GM10248 (cell line): ENCODE data around the gene SIGLEC7.

ENCODE experiments used
- CTCF ChIA-PET: fragments of 300-600 bp; sonication (Branson Sonifier 250); formaldehyde crosslinking; extraction: SDS; loops from one replicate; lab custom pipeline; 2021; ENCODE audit warnings: antibody characterized with exemption; lab: Yijun Ruan, JAX
- POLR2A ChIA-PET: fragments of 350-650 bp; sonication (Branson Sonifier 250); formaldehyde crosslinking; extraction: SDS; loops from one replicate; lab custom pipeline; 2020; ENCODE audit warnings: antibody characterized with exemption; lab: Yijun Ruan, JAX
- DNase-seq: peaks from one replicate; pipeline ENCODE4 v3.0.0; 2012; ENCODE audit errors: extremely low spot score
- CTCF ChIP-seq: IDR thresholded peaks from 2 replicates; pipeline ENCODE4 v1.5.1; 2012; ENCODE audit warnings: mild to moderate bottlenecking, low read depth; ENCODE audit errors: extremely low read depth, missing control alignments, control extremely low read depth

The SIGLEC7 gene

GRCh38 chr19:51179256-51179655 is 37.2 kb downstream of the SIGLEC7 start:
- ChIA-PET POLR2A (no interaction called here), CTCF (interaction anchor here (1.6 to 2.9 kb wide), 3 partner anchors 10 to 80 kb away, joined by 6 to 11 read pairs (median 7); no protein-coding TSS in a partner anchor)
- DNase-seq: no peak
- no peak for TF ChIP-seq CTCF

- POLR2A ChIA-PET: no interaction called here
- no peak for TF ChIP-seq CTCF
- CTCF ChIA-PET: no interaction called here
- no peak for DNase-seq
Measured at GRCh38 chr19:51181377-51181912, 39.3 kb downstream of the SIGLEC7 start.

- DNase-seq: no peak
- no peak for TF ChIP-seq CTCF
- POLR2A ChIA-PET: no interaction called here
- CTCF ChIA-PET: no interaction called here
Measured at GRCh38 chr19:51181913-51182419, 39.9 kb downstream of the SIGLEC7 start.

- no peak for TF ChIP-seq CTCF
- ChIA-PET POLR2A (no interaction called here), CTCF (no interaction called here)
- DNase-seq: no peak
Measured at GRCh38 chr19:51183629-51184028, 41.5 kb downstream of the SIGLEC7 start.

- ChIA-PET POLR2A (no interaction called here), CTCF (no interaction called here)
- TF ChIP-seq CTCF: no peak
Measured at GRCh38 chr19:51185069-51185867, 43.2 kb downstream of the SIGLEC7 start.

GRCh38 chr19:51185868-51186215 is 43.7 kb downstream of the SIGLEC7 start:
- ChIA-PET CTCF (no interaction called here), POLR2A (no interaction called here)
- no peak for TF ChIP-seq CTCF
- no peak for DNase-seq

More at GRCh38 chr19:51185069-51185867, 43.2 kb downstream of the SIGLEC7 start:
- no peak for DNase-seq
